HG02763 (cell line): ENCODE data around the gene CAPS.

Experiments
- ATAC-seq: cut with Tn5 transposase; IDR thresholded peaks from one replicate; pipeline ENCODE4 v1.9.1; 2021; ENCODE audit warnings: mild to moderate bottlenecking, moderate library complexity; ENCODE audit not compliant: unreplicated experiment

Gene CAPS

DNA sequence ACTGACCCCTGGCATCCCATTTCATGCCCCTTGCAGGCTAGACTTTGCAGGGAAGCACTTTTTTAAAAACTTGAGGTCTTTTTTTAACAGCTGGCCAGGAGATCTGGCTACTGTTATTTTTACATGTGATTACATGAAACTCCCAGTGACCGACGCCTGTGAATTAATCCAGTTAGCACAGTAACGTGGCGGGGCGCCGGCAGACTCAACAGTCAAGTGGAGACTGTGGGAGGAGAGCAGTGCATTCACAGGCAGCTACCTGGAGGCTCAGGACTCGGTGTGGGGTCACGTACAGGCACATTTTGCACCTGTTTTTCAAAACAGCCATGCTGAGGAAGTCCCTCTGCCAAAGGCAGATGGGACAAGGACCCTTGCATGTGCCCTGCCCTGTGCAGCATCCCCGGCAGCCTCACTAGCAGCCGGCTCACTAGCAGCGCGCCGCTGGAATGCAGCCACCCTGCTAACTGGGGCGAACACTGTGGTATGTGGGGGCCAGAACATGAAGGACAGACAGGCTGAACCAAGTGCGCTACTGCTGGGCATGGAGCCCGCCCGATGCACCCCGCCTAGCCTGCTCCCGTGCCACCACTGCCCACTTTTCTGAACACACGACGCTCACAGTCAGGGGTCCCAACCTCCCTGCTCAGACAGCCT, 18.7 kb downstream of the CAPS start:
- no peak for ATAC-seq

- ATAC-seq = no peak
Measured at GRCh38 chr19:5933391-5934068, 19.5 kb downstream of the CAPS start.

- no peak for ATAC-seq
Measured at GRCh38 chr19:5934069-5934401, 20.0 kb downstream of the CAPS start.

DNA sequence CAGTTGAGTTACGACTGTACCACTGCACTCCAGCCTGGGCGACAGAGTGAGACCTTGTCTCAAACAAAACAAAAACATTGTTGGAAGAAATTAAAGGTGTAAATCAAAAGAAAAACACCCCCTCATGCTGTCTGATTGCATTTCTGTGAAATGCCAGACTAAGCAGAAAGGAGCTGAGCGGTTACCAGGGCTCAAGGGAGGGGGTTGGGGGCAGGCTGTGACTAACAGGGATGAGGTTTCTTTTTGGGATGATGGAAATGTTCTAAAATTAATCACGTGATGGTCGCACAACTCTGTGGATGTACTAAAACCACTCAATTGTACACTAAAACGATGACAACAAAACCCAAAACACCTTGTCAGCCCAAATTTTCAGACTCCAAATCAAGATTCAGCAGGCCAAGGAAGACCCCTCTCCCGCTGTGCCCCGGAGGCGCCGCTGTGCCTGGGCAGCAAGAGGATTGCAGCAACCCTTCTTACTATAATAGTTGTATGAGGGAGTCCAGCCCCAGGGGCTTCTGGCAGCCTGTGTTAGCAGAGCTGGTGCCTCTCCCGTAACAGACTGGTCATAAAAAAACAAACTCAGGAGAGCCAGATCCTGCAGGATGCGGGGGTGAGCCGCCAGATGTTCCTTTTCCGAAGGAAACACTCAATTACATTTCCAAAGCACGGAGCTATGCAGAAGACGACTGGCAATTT, 20.9 kb downstream of the CAPS start:
- no peak for ATAC-seq

DNA sequence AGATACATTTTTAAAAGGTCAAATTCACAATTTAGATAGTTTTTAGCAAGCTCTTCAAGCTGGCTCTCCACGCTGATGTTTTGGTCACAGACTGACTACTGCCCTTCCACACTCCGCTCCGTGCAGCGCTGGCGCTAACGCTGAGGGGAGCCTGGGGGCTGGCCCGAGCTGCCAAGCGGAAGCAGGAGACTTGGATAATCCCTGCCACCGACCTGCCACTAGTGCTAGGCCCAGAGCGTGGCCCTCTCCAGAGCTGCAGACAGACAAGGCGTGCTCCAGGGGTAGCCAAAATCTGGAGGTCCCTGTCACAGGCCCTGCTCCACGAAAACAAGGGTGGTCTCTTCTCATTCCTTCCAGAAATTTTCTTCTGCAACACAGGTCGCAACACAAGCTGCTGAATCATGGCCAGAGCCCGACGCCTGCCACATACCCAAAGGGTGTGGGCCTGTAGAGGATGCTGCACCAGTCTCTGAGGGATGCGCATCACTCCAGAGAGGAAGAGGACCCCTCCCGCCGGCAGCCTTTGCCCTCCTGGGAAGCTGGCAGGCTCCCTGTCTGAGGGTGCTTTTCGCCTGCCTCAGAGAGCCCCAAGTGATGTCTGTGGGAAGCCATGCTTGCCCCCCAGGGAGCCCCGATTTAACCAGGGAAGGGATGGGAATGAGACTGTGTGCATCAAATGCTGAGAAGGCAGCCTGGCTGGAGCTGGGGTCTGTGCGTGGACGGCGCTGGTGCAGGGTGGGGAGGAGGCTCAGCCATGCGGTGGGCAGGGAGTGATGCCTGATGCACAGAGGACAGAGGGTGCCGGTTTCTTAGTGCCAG, 21.6 kb downstream of the CAPS start:
- ATAC-seq = no peak

DNA sequence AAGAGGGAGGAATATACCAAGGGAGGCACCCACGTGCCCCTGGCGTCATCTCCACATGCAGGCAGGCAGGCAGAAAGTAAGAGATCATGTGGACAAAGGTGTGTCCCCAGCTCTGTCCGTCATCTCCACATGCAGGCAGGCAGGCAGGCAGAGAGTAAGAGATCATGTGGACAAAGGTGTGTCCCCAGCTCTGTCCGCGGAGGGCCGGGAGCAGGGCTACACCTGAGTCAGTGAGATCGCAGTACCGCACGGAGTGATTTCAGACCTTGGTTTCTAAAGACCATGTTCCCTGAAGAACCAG, 22.2 kb downstream of the CAPS start:
- no peak for ATAC-seq

DNA sequence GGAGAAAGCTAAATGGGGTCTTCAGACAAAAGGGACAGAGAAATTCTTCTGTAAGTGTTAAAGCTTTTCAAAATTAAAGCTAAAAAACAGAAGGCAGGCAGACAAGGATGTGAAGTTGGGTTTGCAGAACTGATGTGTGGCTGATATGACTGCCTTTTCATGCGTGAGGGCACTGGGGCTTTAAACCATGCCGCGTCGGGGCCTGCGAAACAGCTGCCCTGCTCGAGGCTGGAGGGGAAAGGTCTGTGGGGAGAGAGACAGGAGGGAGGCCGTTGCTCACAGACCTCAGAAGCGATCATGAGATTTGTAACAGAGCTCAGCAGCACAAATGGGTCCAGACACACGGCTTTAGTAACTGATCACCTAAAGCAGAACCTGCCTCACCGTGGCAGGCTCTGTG, 23.5 kb downstream of the CAPS start:
- no peak for ATAC-seq

DNA sequence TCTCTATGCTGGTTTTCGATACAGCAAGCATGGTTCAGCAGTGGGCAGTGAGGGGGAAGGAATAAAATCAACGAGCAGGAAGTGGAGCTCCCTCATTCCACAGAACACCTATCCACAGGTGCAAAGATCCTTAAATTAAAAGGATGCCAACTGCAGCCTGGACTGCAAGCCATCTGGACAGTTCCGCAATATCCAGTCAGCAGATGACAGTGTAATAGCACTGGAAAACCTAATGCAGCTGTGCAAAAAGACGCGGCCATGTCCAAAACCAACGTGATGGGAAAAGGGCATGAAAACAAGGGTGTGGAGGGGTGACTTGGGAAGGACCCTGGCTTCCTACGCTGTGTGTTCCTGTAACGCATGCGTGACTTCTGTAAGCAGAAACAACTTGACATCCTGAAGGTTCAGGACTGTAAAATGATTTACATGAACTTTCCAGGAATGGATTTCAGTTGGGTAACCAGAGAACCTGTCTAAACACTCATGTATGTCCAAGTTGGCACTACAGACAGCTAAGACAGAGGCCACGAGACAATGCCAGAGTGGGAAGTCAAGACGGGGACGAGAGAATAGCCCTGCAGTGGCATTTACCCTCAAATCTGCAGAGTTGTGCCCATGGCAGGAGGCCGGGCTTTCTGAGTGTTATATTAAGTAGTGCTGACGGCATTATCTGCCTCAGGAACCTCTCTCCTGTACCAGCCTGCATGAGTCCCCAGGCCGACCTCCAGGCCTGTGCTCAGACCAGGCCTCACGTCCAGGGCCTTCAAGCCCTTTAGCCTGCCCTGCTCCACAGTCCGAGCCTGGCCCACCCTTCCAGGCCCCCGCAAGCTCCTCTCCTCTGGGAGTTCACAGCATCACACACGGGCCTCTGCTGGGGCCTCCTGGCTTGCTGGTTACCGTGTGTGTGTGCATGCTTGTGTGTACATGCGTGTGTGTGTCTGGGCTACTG, 26.5 kb downstream of the CAPS start:
- ATAC-seq = no peak

GRCh38 chr19:5941673-5942072, 27.6 kb downstream of the CAPS start:
- ATAC-seq = no peak

- no peak for ATAC-seq
Measured at GRCh38 chr19:5943045-5943444, 29.0 kb downstream of the CAPS start.

GRCh38 chr19:5943623-5944022, 29.6 kb downstream of the CAPS start:
- ATAC-seq = no peak

DNA sequence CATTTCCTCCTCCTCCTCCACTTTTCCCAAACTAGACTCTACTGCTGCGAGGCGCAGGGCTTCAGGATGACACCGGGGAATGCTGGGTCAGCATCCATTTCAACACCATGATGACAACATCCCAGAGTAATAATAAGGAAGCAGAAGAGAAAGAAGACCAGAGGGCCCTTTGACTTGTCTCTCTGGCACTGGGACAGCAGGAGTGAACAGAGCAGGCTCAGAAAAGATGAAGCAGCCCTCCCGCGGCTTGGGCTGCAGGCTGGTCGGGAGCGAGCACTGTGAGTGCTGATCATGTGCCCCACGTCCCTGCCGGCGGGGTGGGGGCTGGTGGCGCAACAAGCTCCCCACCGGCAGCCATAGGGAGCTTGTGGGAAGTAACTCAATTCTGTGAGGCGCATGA, 33.4 kb downstream of the CAPS start:
- ATAC-seq = no peak

DNA sequence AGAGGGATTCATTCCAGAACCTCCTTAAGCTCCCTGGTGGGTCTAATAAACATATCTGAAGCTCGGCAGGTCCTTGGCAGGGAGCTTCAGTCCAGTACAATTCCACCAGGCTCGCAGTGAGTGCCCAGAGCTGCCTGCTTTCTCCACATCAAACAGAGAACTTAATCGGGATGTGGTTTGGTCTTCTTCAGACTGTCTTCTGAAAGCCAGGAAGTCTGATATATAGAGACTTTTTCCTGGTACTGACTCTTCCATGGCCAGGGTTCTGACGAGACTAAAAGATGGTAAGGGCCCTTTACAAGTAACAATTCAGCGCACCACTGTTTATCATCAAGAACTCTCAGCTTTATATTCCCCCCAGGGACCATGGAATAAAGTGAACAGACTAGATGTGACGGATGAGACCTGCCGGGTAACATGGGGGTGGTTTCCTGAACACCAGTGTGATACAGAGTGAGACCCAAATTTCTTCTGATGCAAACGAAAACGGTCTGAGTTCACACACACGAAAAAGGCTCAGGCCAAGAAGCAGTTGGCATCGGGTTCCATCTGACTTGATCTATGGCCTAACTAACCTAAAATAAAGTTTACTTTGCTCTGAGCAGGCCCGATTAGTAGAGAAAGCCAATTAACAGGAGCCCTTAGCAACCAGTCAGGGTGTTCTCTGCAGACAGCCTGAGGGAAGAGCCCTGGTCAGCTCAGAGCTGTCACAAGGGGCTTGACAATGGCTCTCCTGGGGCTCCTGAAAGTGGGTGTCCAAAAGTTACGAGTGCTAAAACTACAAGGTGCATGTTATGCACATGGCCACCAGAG, 34.9 kb downstream of the CAPS start:
- ATAC-seq = no peak

DNA sequence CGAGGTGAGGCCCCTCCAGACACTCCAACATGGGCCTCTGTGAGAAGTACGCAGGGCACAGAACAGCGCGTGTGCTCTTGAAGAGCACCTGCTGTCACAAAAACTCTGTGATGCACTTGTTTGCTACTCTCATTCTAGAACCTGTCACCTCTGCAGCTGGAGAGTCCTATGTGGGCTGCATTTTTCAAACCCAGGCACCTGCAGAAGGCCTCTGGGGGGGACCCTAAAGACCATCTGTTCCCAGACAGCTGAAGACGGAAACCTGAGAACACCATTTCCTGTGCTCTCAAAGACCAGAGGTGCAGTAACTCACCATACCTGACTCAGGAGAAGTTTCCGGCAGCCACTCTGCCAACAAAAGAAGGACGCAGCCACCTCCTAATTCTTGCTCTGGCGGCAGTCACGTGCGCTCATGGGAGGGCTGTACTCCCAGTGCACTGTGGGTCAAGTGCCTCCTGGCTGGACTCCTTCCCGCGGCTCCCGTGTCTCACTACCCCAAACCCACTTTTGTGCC, 35.8 kb downstream of the CAPS start:
- no peak for ATAC-seq

- no peak for ATAC-seq
Measured at GRCh38 chr19:5950741-5951140, 36.7 kb downstream of the CAPS start.

- ATAC-seq = no peak
Measured at GRCh38 chr19:5951338-5951861, 37.3 kb downstream of the CAPS start.

GRCh38 chr19:5952193-5953029, 38.4 kb downstream of the CAPS start:
- no peak for ATAC-seq

DNA sequence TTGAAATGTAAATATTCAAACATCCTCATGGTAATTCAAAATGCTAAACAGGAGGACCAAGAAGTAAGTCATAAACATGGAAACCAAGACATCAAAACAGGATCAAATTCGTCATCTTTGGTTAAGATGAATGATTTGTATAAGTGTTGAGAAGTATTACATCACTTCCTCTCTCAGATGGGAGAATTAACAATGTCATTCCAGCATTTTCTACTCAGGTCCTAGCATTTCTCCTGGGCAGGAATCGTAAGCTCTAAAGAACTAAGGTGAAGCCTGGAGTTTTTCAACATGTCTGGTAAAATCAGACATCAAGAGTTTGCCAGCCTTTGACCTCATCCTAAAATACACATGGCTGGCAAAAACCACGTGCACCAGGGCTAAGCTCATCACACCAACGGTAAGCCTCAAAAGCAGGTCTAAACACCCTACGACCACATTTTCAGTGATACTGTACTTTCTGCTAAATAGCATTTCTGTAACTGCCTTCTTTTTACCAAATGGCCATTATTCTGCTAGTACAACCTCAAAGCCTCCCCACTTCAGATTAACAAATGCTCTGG, 39.1 kb downstream of the CAPS start:
- no peak for ATAC-seq
